ENCODE measurements around the gene KCNT2.

The KCNT2 gene

DNA sequence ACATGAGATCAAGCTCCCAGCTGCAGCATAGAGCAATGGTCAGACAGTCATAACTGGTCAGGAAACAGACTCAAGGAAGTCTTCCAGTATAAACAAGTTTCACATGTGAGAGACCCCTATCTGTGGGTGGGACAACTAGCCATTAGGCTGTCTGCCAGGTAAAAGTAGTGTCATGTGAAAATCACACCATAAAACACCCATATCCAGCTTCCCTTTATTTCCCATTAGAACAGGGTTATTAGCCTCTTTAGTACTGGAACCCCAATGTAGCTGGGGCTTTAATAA, 426.7 kb downstream of the KCNT2 start:
- TF ChIP-seq CTCF (IDR thresholded peaks at IDR 0.05; ENCODE audit: insufficient read depth, low read depth, low read length, missing control alignments): no peak
- no peak overlapping the region for H3K4me3 ChIP-seq (ENCODE audit: low read depth, low read length)
- DNase-seq (ENCODE audit: low read depth): no peak

DNA sequence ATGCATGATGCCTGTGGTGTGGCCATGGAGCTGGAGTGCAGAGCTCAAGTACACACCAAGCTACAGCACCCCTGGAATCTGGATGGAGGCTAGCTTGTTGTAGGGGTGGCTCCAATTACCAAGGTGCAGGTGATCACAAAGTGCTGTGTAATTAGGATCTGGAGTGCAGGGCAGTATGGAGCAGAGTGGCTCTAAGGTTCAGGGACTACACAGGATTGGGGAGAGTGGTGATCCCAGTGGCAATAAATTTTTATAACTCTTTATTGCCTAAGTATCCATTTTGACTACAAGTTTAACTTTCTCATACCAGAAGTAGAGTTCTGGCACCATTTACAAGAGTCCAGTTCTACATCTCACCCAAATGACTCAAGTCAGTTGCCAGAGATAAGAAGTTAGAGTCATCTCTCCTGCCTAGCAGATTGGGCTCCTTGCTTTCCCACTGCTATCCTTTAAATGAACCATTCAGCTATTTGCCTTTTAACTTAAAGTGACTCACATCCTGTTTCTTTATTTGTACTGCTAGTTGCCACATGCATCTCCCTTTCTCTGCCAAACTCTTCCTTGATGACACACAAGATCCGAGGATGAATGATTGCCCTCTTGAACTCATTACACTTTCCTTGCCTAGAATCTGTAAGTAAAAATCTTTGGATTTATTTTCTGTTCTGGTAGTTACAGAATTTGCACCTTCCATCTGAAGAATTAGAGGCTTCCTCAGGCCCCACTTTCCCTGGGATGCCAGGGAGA, 427.2 kb downstream of the KCNT2 start:
- TF ChIP-seq CTCF (IDR thresholded peaks at IDR 0.05; ENCODE audit: insufficient read depth, low read depth, low read length, missing control alignments): no peak
- H3K4me3 ChIP-seq (ENCODE audit: low read depth, low read length): no peak overlapping the region
- no peak for DNase-seq (ENCODE audit: low read depth)

DNA sequence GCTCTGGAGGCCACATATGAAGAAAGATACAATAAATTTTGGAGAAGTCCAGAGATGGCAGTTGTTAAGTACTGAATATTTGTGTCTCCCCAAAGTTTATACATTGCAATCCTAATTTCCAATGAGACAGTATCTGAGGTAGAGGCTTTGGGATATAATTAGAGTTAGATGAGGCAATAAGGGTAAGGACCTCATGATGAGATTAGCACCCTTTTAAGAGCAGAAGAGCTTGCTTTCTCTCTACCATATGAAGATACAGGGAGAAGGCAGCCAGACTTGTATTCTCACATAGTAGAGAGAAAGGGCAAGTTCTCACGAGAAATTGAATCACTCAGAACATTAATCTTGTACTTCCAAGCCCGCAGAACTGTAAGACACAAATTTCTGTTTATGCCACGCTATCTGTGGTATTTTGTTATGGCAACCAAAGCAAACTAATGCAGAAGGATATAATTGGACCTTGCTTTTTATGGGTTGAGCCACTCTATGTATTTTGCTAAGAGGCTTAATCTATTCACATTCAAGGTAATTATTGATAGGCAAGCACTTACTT, 430.1 kb downstream of the KCNT2 start:
- no peak for DNase-seq (ENCODE audit: low read depth)
- H3K4me3 ChIP-seq (ENCODE audit: low read depth, low read length): no peak overlapping the region
- TF ChIP-seq CTCF (IDR thresholded peaks at IDR 0.05; ENCODE audit: insufficient read depth, low read depth, low read length, missing control alignments): no peak

Measured in GM12865 (cell line).